Measurements from ENCODE around the gene MTHFSD. TPM values are rescaled to one million over a fixed set of nuclear protein-coding genes. Genes with fewer than 3 reads are reported as not detected.

The MTHFSD gene
- total RNA-seq, 1 donor: 15.9 TPM

DNA sequence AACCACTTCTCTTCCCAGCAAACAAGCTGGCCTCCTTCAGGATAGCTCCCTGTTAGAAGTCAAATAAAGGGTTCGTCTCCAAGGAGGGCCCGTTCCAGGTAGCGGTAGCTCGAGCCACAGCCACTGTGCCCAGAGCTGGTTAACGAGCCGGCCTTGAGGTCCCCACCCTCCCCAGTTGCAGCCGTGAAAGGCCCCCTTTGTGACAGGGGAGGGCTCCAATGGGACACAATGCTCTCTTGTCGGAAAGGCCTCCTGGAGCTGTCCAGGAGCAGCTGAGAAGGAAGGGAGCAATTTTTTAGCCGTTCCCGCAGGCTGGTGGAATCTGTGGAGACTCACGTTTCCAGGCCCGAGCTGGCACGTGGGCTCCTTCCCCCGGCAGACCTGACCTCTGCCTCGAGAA, 74.6 kb downstream of the MTHFSD start:
- TF ChIP-seq, protein P1, sequence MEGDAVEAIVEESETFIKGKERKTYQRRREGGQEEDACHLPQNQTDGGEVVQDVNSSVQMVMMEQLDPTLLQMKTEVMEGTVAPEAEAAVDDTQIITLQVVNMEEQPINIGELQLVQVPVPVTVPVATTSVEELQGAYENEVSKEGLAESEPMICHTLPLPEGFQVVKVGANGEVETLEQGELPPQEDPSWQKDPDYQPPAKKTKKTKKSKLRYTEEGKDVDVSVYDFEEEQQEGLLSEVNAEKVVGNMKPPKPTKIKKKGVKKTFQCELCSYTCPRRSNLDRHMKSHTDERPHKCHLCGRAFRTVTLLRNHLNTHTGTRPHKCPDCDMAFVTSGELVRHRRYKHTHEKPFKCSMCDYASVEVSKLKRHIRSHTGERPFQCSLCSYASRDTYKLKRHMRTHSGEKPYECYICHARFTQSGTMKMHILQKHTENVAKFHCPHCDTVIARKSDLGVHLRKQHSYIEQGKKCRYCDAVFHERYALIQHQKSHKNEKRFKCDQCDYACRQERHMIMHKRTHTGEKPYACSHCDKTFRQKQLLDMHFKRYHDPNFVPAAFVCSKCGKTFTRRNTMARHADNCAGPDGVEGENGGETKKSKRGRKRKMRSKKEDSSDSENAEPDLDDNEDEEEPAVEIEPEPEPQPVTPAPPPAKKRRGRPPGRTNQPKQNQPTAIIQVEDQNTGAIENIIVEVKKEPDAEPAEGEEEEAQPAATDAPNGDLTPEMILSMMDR (IDR thresholded peaks at IDR 0.05; ENCODE audit: insufficient read depth, low read length): no peak
- H3K4me3 ChIP-seq (ENCODE audit: low read depth, low read length): no peak overlapping the region
- DNase-seq (ENCODE audit: low read depth): no peak

Other genes with a start within 250 kb of the MTHFSD start
- 1.6 and 3.0 TPM in 2 replicates for gene FOXF1, start 44.7 kb downstream of the MTHFSD start, total RNA-seq (ENCODE audit: low replicate concordance)
- gene FOXC2, start 11.6 kb upstream of the MTHFSD start, total RNA-seq (ENCODE audit: low replicate concordance): 5.2 TPM in 1 of 2 replicates, not detected in the other
- gene FOXL1, start 23.3 kb upstream of the MTHFSD start, total RNA-seq (ENCODE audit: low replicate concordance): 0.90 and 5.8 TPM in 2 replicates